Liver (tissue), 9 donors: ENCODE results near the gene GUK1. TPM values are rescaled to one million over a fixed set of nuclear protein-coding genes. Genes with fewer than 3 reads are reported as not detected.

ENCODE experiments used
- DNase-seq: peaks from one replicate; pipeline ENCODE4 v3.0.0-alpha.2; 2017; ENCODE audit warnings: low spot score
- H3K27ac ChIP-seq, 2 donors: one replicate each; pipeline ENCODE4 v1.7.0; 2013; ENCODE audit warnings: inconsistent platforms in 2 of 2, low read length in 2 of 2, control low read depth in 1 of 2, low read depth in 1 of 2, mild to moderate bottlenecking in 1 of 2
- H3K27me3 ChIP-seq, 4 donors: one replicate each; pipeline versions ENCODE4 v1.6.1 to v1.7.0; 2013; ENCODE audit warnings: low read length in 3 of 4, inconsistent platforms in 1 of 4, mild to moderate bottlenecking in 1 of 4, moderate library complexity in 1 of 4; ENCODE audit not compliant: control insufficient read depth in 4 of 4, insufficient read depth in 4 of 4
- H3K36me3 ChIP-seq, 4 donors: one replicate each; pipeline versions ENCODE4 v1.6.1 to v1.7.0; 2013; ENCODE audit warnings: low read length in 3 of 4, mild to moderate bottlenecking in 3 of 4, low read depth in 1 of 4, moderate library complexity in 1 of 4; ENCODE audit not compliant: control insufficient read depth in 4 of 4, insufficient read depth in 3 of 4
- H3K4me1 ChIP-seq, 4 donors: one replicate each; pipeline versions ENCODE4 v1.6.1 to v1.7.0; 2013; ENCODE audit warnings: low read length in 3 of 4, mild to moderate bottlenecking in 3 of 4, moderate library complexity in 1 of 4; ENCODE audit not compliant: control insufficient read depth in 4 of 4, insufficient read depth in 4 of 4
- H3K4me3 ChIP-seq, 3 donors: one replicate each; pipeline versions ENCODE4 v1.6.1 to v1.7.0; 2013; ENCODE audit warnings: low read length in 3 of 3, control low read depth in 1 of 3, low read depth in 1 of 3, mild to moderate bottlenecking in 1 of 3
- H3K9ac ChIP-seq, 2 donors: one replicate each; pipeline ENCODE4 v1.7.0; 2013; ENCODE audit warnings: low read length in 2 of 2, mild to moderate bottlenecking in 2 of 2, moderate library complexity in 2 of 2, control low read depth in 1 of 2, low read depth in 1 of 2
- H3K9me3 ChIP-seq, 4 donors: one replicate each; pipeline versions ENCODE4 v1.6.1 to v1.7.0; 2013; ENCODE audit warnings: low read length in 3 of 4; ENCODE audit not compliant: control insufficient read depth in 4 of 4
- EGR1 ChIP-seq, 2 donors: IDR thresholded peaks; 2 replicates each; pipeline ENCODE4 v1.6.1; 2016 to 2018; ENCODE audit warnings: antibody characterized with exemption in 2 of 2, low read depth in 2 of 2
- FOXA1 ChIP-seq: IDR thresholded peaks from 2 replicates; pipeline ENCODE4 v1.6.1; 2016; ENCODE audit warnings: antibody characterized with exemption
- FOXA2 ChIP-seq: IDR thresholded peaks from 2 replicates; pipeline ENCODE4 v1.6.1; 2016; ENCODE audit warnings: antibody characterized with exemption
- GABPA ChIP-seq, 2 donors: IDR thresholded peaks in 1 of 2; conservative IDR thresholded peaks in 1 of 2; 2 replicates each; pipeline ENCODE4 v1.6.1; 2016; ENCODE audit warnings: antibody characterized with exemption in 2 of 2, mild to moderate bottlenecking in 1 of 2, moderate library complexity in 1 of 2
- HNF4A ChIP-seq, 2 donors: conservative IDR thresholded peaks; 2 replicates each; pipeline ENCODE4 v1.6.1; 2016; ENCODE audit warnings: antibody characterized with exemption in 2 of 2, mild to moderate bottlenecking in 2 of 2
- HNF4G ChIP-seq: IDR thresholded peaks from 2 replicates; pipeline ENCODE4 v1.6.1; 2016; ENCODE audit warnings: antibody characterized with exemption
- JUND ChIP-seq, 2 donors: IDR thresholded peaks; 2 replicates each; pipeline ENCODE4 v1.6.1; 2016; ENCODE audit warnings: antibody characterized with exemption in 2 of 2
- NR2F2 ChIP-seq: IDR thresholded peaks from 2 replicates; pipeline ENCODE4 v1.6.1; 2016; ENCODE audit warnings: antibody characterized with exemption
- RAD21 ChIP-seq, 2 donors: IDR thresholded peaks; 2 replicates each; pipeline ENCODE4 v1.6.1; 2016; ENCODE audit warnings: antibody characterized with exemption in 2 of 2, mild to moderate bottlenecking in 2 of 2
- RXRA ChIP-seq, 2 donors: IDR thresholded peaks; 2 replicates each; pipeline ENCODE4 v1.6.1; 2017 to 2018; ENCODE audit warnings: antibody characterized with exemption in 2 of 2, mild to moderate bottlenecking in 1 of 2
- SP1 ChIP-seq: IDR thresholded peaks from 2 replicates; pipeline ENCODE4 v1.6.1; 2018; ENCODE audit warnings: antibody characterized with exemption, mild to moderate bottlenecking
- TAF1 ChIP-seq: conservative IDR thresholded peaks from 2 replicates; pipeline ENCODE4 v1.6.1; 2016; ENCODE audit warnings: antibody characterized with exemption, mild to moderate bottlenecking
- YY1 ChIP-seq: IDR thresholded peaks from 2 replicates; pipeline ENCODE4 v1.6.1; 2016; ENCODE audit warnings: antibody characterized with exemption, mild to moderate bottlenecking
- WGBS: extraction: QIAGEN DNeasy Blood & Tissue Kit; methylation state at CpG from one replicate; pipeline ENCODE4 v1.1.7; 2013; 5-methylcytosine and 5-hydroxymethylcytosine counted together
- polyA plus RNA-seq, 2 donors: library from polyadenylated mRNA; stranded (reverse) in 1 of 2; unstranded in 1 of 2; fragments of 200-250 nt in 1 of 2; fragments of >200 nt in 1 of 2; fragmentation: Nextera tagmentation in 1 of 2; extraction: Ambion mirVana in 1 of 2; gene quantifications; one replicate each; pipeline versions ENCODE4 v1.2.1 to v1.2.3, GENCODE V29; 2013 to 2015
- total RNA-seq, 2 donors: library from RNA; depleted of rRNA; stranded (reverse); fragments of >200 nt; gene quantifications; one replicate each; pipeline ENCODE4 v1.2.3, GENCODE V29; 2014
- TF ChIP-seq, protein P1 (sequence below): IDR thresholded peaks from 2 replicates; pipeline ENCODE4 v1.6.1; 2016; ENCODE audit warnings: antibody characterized with exemption
- TF ChIP-seq, protein P2 (sequence below): IDR thresholded peaks from 2 replicates; pipeline ENCODE4 v1.6.1; 2016; ENCODE audit warnings: antibody characterized with exemption
- TF ChIP-seq, protein P3 (sequence below): IDR thresholded peaks from 2 replicates; pipeline ENCODE4 v1.6.1; 2016; ENCODE audit warnings: antibody characterized with exemption
- TF ChIP-seq, protein P4 (sequence below): fragments of 150-350 bp; IDR thresholded peaks from 2 replicates; pipeline ENCODE4 v1.5.1; 2017; ENCODE audit warnings: improper control_type of control experiment, low read depth, low read length; ENCODE audit not compliant: missing input control
- TF ChIP-seq, protein P5 (sequence below): IDR thresholded peaks from 2 replicates; pipeline ENCODE4 v1.6.1; 2016; ENCODE audit warnings: antibody characterized with exemption, mild to moderate bottlenecking
- donor health status: healthy.
- donor health status: healthy.
- donor health status: healthy.
- donor health status: healthy.
- donor health status: healthy.

The GUK1 gene
- total and polyA plus RNA-seq, 4 donors = 147 to 251 (median 216) TPM

DNA sequence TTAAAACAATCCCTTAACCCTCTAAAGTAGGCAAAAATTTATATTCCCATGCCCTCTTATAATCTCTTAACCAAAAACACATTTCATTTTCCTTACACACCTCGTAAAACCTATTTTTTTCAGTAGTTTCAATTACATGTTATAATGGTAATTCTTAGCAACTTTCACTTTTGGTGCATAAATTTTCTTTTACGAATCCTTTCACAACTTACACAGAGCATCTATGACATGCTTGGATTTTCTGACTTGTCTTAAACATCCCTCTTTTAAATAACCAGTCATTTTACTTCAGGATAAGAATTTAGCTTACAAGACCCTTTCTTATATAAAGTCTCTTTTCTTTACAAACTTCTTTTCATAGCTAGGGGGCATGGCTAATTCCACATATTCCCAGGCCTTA, 22.0 kb upstream of the GUK1 start:
- WGBS = 82% methylated on average over 2 of the region's 2 CpGs
- DNase-seq = no peak
- Histone ChIP-seq H3K4me1 (no peaks in the 10 kb centered on the region), H3K9ac (no peak overlapping the region), H3K4me3 (no peak overlapping the region), H3K9me3 (no peaks in the 10 kb centered on the region), H3K27ac (no peak overlapping the region), H3K27me3 (no peaks in the 10 kb centered on the region), H3K36me3 (no peaks in the 10 kb centered on the region)
- TF ChIP-seq RAD21 (IDR thresholded peaks at IDR 0.05) (no peak), SP1 (no peak), NR2F2 (no peak), HNF4G (no peak), EGR1 (IDR thresholded peaks at IDR 0.05; ENCODE audit: low read depth in 2 of 2) (no peak), JUND (IDR thresholded peaks at IDR 0.05) (no peak), FOXA2 (no peak), GABPA (IDR thresholded peaks at IDR 0.05 in 1 of 2, conservative IDR thresholded peaks at IDR 0.05 in 1 of 2) (no peak), HNF4A (conservative IDR thresholded peaks at IDR 0.05) (no peak), YY1 (no peak), TAF1 (no peak), FOXA1 (no peak), RXRA (IDR thresholded peaks at IDR 0.05) (no peak)
- TF ChIP-seq, protein P1, sequence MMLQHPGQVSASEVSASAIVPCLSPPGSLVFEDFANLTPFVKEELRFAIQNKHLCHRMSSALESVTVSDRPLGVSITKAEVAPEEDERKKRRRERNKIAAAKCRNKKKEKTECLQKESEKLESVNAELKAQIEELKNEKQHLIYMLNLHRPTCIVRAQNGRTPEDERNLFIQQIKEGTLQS = no peak
- TF ChIP-seq, protein P2, sequence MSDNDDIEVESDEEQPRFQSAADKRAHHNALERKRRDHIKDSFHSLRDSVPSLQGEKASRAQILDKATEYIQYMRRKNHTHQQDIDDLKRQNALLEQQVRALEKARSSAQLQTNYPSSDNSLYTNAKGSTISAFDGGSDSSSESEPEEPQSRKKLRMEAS = no peak
- TF ChIP-seq, protein P3, sequence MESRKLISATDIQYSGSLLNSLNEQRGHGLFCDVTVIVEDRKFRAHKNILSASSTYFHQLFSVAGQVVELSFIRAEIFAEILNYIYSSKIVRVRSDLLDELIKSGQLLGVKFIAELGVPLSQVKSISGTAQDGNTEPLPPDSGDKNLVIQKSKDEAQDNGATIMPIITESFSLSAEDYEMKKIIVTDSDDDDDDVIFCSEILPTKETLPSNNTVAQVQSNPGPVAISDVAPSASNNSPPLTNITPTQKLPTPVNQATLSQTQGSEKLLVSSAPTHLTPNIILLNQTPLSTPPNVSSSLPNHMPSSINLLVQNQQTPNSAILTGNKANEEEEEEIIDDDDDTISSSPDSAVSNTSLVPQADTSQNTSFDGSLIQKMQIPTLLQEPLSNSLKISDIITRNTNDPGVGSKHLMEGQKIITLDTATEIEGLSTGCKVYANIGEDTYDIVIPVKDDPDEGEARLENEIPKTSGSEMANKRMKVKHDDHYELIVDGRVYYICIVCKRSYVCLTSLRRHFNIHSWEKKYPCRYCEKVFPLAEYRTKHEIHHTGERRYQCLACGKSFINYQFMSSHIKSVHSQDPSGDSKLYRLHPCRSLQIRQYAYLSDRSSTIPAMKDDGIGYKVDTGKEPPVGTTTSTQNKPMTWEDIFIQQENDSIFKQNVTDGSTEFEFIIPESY = no peak
- TF ChIP-seq, protein P4, sequence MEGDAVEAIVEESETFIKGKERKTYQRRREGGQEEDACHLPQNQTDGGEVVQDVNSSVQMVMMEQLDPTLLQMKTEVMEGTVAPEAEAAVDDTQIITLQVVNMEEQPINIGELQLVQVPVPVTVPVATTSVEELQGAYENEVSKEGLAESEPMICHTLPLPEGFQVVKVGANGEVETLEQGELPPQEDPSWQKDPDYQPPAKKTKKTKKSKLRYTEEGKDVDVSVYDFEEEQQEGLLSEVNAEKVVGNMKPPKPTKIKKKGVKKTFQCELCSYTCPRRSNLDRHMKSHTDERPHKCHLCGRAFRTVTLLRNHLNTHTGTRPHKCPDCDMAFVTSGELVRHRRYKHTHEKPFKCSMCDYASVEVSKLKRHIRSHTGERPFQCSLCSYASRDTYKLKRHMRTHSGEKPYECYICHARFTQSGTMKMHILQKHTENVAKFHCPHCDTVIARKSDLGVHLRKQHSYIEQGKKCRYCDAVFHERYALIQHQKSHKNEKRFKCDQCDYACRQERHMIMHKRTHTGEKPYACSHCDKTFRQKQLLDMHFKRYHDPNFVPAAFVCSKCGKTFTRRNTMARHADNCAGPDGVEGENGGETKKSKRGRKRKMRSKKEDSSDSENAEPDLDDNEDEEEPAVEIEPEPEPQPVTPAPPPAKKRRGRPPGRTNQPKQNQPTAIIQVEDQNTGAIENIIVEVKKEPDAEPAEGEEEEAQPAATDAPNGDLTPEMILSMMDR = no peak
- TF ChIP-seq, protein P5, sequence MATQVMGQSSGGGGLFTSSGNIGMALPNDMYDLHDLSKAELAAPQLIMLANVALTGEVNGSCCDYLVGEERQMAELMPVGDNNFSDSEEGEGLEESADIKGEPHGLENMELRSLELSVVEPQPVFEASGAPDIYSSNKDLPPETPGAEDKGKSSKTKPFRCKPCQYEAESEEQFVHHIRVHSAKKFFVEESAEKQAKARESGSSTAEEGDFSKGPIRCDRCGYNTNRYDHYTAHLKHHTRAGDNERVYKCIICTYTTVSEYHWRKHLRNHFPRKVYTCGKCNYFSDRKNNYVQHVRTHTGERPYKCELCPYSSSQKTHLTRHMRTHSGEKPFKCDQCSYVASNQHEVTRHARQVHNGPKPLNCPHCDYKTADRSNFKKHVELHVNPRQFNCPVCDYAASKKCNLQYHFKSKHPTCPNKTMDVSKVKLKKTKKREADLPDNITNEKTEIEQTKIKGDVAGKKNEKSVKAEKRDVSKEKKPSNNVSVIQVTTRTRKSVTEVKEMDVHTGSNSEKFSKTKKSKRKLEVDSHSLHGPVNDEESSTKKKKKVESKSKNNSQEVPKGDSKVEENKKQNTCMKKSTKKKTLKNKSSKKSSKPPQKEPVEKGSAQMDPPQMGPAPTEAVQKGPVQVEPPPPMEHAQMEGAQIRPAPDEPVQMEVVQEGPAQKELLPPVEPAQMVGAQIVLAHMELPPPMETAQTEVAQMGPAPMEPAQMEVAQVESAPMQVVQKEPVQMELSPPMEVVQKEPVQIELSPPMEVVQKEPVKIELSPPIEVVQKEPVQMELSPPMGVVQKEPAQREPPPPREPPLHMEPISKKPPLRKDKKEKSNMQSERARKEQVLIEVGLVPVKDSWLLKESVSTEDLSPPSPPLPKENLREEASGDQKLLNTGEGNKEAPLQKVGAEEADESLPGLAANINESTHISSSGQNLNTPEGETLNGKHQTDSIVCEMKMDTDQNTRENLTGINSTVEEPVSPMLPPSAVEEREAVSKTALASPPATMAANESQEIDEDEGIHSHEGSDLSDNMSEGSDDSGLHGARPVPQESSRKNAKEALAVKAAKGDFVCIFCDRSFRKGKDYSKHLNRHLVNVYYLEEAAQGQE = no peak
